NCI-H2081 (cell line): ENCODE results near the gene OR5AK2.
"Not testable (repeated sequence)": the region's sequence is repeated elsewhere in the genome, so short reads cannot be mapped to it uniquely, and the experiment has no call there.

ENCODE experiments used
- DNase-seq, 2 experiments: peaks; one replicate each; lab custom pipeline; 2025; lab: John Stamatoyannopoulos, UW

The OR5AK2 gene

GRCh38 chr11:56988614-56989013 lies at the start of gene OR5AK2:
Gene OR5AK2 (plus strand): TSS chr11:56988914. CDS start chr11:56988914, 0 bp downstream.
- DNase-seq = no peak

- not testable (repeated sequence) for DNase-seq
Measured at GRCh38 chr11:56945526-56945925, 43.2 kb upstream of the OR5AK2 start.

- DNase-seq = no peak
Measured at GRCh38 chr11:56948991-56949515, 39.7 kb upstream of the OR5AK2 start.

GRCh38 chr11:56950510-56950909 lies 38.2 kb upstream of the OR5AK2 start:
- DNase-seq = no peak

- DNase-seq = not testable (repeated sequence)
Measured at GRCh38 chr11:56953907-56954306, 34.8 kb upstream of the OR5AK2 start.

- no peak for DNase-seq
Measured at GRCh38 chr11:56961609-56962008, 27.1 kb upstream of the OR5AK2 start.

- no peak for DNase-seq
Measured at GRCh38 chr11:56967726-56968125, 21.0 kb upstream of the OR5AK2 start.

- DNase-seq = no peak
Measured at GRCh38 chr11:56968524-56968923, 20.2 kb upstream of the OR5AK2 start.

GRCh38 chr11:56977314-56977713 lies 11.4 kb upstream of the OR5AK2 start:
- no peak for DNase-seq

GRCh38 chr11:56990702-56991101 lies 2.0 kb downstream of the OR5AK2 start:
- no peak for DNase-seq

- no peak for DNase-seq
Measured at GRCh38 chr11:56994532-56994931, 5.8 kb downstream of the OR5AK2 start.

- no peak for DNase-seq
Measured at GRCh38 chr11:57001674-57002401, 13.1 kb downstream of the OR5AK2 start.

- no peak for DNase-seq
Measured at GRCh38 chr11:57008373-57008772, 19.7 kb downstream of the OR5AK2 start.

- no peak for DNase-seq
Measured at GRCh38 chr11:57015679-57016078, 27.0 kb downstream of the OR5AK2 start.

GRCh38 chr11:57031556-57031955 lies 42.8 kb downstream of the OR5AK2 start:
- DNase-seq = no peak
